MM.1S (cell line): Measurements from ENCODE around the gene CCDC154.

Experiments used
- CTCF ChIP-seq: fragments of 300-600 bp; sonication (generic); IDR thresholded peaks from 2 replicates; pipeline ENCODE4 v1.5.1; 2016; ENCODE audit warnings: antibody characterized with exemption, low read length, mixed read lengths
- EZH2 ChIP-seq: fragments of 300-600 bp; sonication (generic); optimal IDR thresholded peaks from 2 replicates; pipeline ENCODE3; 2017; ENCODE audit warnings: low read depth, mild to moderate bottlenecking, antibody characterized with exemption, low read length, mixed read lengths

- TF ChIP-seq CTCF = no peak
- TF ChIP-seq EZH2 = no peak
Observed at GRCh38 chr16:1395444-1396031, 48.8 kb downstream of the CCDC154 start.
